SK-MEL-5 (cell line): ENCODE results near the gene ZNF22. TPM values are rescaled to one million over a fixed set of nuclear protein-coding genes. Genes with fewer than 3 reads are reported as not detected.
A peak's percentile ranks its signal among the peaks of the same experiment; 100 is the strongest.

Experiments
- DNase-seq: peaks from one replicate; pipeline ENCODE4 v3.0.0-alpha.2; 2016; ENCODE audit warnings: low read depth, low spot score
- in situ Hi-C: cut with HindIII; loops from 2 replicates; pipeline ENCODE4 v1.10.0; 2016; ENCODE audit warnings: low sequenced_read_pairs, high pct_unique_total_duplicates, low pct_unique_long_range_greater_than_20kb
- total RNA-seq: library from RNA; depleted of rRNA; stranded (reverse); fragments of >200 nt; shearing (Covaris generic); gene quantifications from 2 replicates; pipeline ENCODE4 v1.2.3, GENCODE V29; 2014

ZNF22 gene
- total RNA-seq, 1 experiment from 2014 or later, result 5.6 TPM

GRCh38 chr10:44974082-44974627 is 26.6 kb upstream of the ZNF22 start:
- no peak for DNase-seq
- in situ Hi-C loops, result no loop called here

GRCh38 chr10:44974628-44975430 is 25.9 kb upstream of the ZNF22 start:
- peak; percentile 46 for DNase-seq
- in situ Hi-C loops, result no loop called here

GRCh38 chr10:44975431-44976331 is 25.0 kb upstream of the ZNF22 start:
- in situ Hi-C loops, result no loop called here

GRCh38 chr10:44976352-44977198 is 24.1 kb upstream of the ZNF22 start:
- in situ Hi-C loops, result no loop called here
- no peak for DNase-seq

More at GRCh38 chr10:44975431-44976331, 25.0 kb upstream of the ZNF22 start:
- DNase-seq, result no peak

GRCh38 chr10:44977287-44978212 is 23.2 kb upstream of the ZNF22 start:
- DNase-seq, result no peak
- in situ Hi-C loops, result no loop called here

GRCh38 chr10:44978213-44978569 is 22.5 kb upstream of the ZNF22 start:
- no peak for DNase-seq
- in situ Hi-C loops, result no loop called here

- DNase-seq, result peak; percentile 77
- in situ Hi-C loops, result no loop called here
Measured at GRCh38 chr10:44978570-44979280, 22.0 kb upstream of the ZNF22 start, which contains the start of gene DEPP1. Gene DEPP1 (minus strand): TSS chr10:44978809. CDS start chr10:44978030, 779 bp downstream.

GRCh38 chr10:44979281-44980191 is 21.2 kb upstream of the ZNF22 start:
- in situ Hi-C loops, result no loop called here
- no peak for DNase-seq

- in situ Hi-C loops, result no loop called here
- no peak for DNase-seq
Measured at GRCh38 chr10:44980309-44981171, 20.2 kb upstream of the ZNF22 start.

- peak; percentile 55 for DNase-seq
- in situ Hi-C loops, result no loop called here
Measured at GRCh38 chr10:44981172-44982113, 19.3 kb upstream of the ZNF22 start.

GRCh38 chr10:44982114-44982460 is 18.6 kb upstream of the ZNF22 start:
- in situ Hi-C loops, result no loop called here
- no peak for DNase-seq

- DNase-seq, result no peak
- in situ Hi-C loops, result no loop called here
Measured at GRCh38 chr10:44982496-44982895, 18.2 kb upstream of the ZNF22 start.
